Measurements from ENCODE around the gene LRPPRC. TPM values are rescaled to one million over a fixed set of nuclear protein-coding genes. Genes with fewer than 3 reads are reported as not detected.
"Not testable (repeated sequence)": the region's sequence is repeated elsewhere in the genome, so short reads cannot be mapped to it uniquely, and the experiment has no call there.

The LRPPRC gene
- total RNA-seq (48.5 TPM), polyA plus RNA-seq (10 to 100 TPM; 34.0 to 39.5 (median 36.8) TPM)

DNA sequence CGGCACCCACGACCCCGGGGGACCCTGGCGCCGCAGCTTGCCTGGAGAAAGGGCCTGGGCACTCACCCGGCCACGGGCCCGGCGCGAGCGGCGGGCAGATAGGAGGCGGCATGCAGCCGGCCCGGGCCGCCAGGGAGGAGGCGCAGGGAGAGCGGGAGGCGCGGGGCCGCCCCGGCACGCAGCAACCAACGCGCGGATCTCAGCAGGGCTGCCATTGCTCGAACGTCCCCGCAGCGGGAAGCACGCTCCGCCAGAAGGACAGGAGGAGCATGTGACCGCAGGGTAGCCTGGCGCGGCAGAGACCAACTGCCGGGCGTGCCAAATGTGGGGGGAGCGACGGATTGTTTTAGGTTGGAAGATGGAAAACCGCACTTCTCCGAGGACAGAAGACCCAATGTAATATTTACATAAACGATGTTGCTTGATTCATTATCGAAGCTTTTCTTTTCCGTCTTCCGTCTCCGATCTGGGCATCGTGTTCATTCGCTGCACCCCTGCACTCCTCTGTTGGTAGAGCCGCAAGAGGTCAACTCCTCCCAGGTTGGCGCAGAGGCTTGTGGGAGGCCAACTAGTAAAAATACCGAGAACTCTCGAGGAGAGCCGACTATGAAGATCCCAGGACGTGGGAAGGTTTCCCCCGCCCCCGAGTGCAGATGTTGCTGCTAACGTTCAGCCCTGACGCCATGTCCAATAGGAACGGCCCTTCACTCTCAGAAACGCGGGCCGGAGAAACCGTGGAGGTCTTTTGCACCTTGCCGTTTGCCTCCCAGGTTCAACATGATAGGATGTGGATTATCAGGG, at the start of gene LRPPRC:
Gene LRPPRC, minus strand, starts transcription at position 257 of the 801 bp plus-strand sequence. Its CDS starts 42 bp downstream, at position 215.
- H3K27ac Mint-ChIP-seq, result peak within 1 kb of the TSS; percentile 96 to 98 (median 97)

DNA sequence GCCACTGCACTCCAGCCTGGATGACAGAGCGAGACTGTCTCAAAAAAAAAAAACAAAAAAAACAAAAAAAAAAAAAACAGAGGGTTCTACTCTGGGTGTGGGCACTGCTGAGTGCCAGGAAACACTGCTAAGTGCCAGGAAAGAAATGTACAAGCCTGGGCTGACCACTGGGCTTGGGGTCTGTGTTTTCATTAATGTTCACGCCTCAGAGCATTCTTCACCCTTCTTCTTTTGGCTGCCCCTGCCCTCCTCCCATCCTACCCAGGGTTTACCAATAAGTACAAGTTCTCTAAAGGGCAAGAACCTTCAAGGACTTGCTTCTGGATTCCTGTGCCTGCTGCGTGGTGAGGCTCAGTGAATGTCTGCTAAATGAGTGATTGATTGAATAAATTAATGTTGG, 49.3 kb upstream of the LRPPRC start:
- H3K4me1 ChIP-seq (ENCODE audit: control insufficient read depth, insufficient read depth, low read length, poor library complexity, severe bottlenecking), result no peaks in the 10 kb centered on the region
- no peaks in the 10 kb centered on the region for H3K36me3 Mint-ChIP-seq
- no peaks in the 10 kb centered on the region for H3K9me3 ChIP-seq (ENCODE audit: control insufficient read depth in 2 of 2, low read length in 2 of 2)
- no peak overlapping the region for H3K27ac ChIP-seq (ENCODE audit: insufficient read depth, low read length, poor library complexity, severe bottlenecking)
- ATAC-seq (ENCODE audit: low read depth in 2 of 2) (no peak), DNase-seq (no peak)
- H3K27me3 ChIP-seq (ENCODE audit: control insufficient read depth, insufficient read depth, low read length), result no peaks in the 10 kb centered on the region
- H3K27ac Mint-ChIP-seq, result no peak overlapping the region
- H3K4me1 Mint-ChIP-seq, result peaks cover 0 to 6% (median 4%) of the 10 kb centered on the region in 4 donors
- H3K4me3 Mint-ChIP-seq, result no peak overlapping the region
- peaks cover 0 to 1% (median 0%) of the 10 kb centered on the region in 7 donors for H3K9me3 Mint-ChIP-seq
- H3K4me3 ChIP-seq (ENCODE audit: low read depth, low read length), result no peak overlapping the region
- H3K36me3 ChIP-seq (ENCODE audit: control insufficient read depth, insufficient read depth, low read length), result no peaks in the 10 kb centered on the region
- peaks cover 18% of the 10 kb centered on the region for H3K27me3 Mint-ChIP-seq

More for the DNA sequence above, at the start of gene LRPPRC:
- H3K4me1 ChIP-seq (ENCODE audit: control insufficient read depth, insufficient read depth, low read length, poor library complexity, severe bottlenecking), result peaks cover 18% of the 10 kb centered on the region
- Mint-ChIP-seq H3K4me3 (peak within 1 kb of the TSS; percentile 92 to 95 (median 92)), H3K36me3 (peaks cover 16% of the 10 kb centered on the region), H3K9me3 (no peaks in the 10 kb centered on the region), H3K4me1 (peaks cover 35 to 50% (median 38%) of the 10 kb centered on the region in 4 donors), H3K27me3 (no peaks in the 10 kb centered on the region)
- DNase-seq (peak; percentile 83 to 96 (median 93)), ATAC-seq (ENCODE audit: low read depth in 2 of 2) (peak; percentile 96)
- no peaks in the 10 kb centered on the region for H3K27me3 ChIP-seq (ENCODE audit: control insufficient read depth, insufficient read depth, low read length)
- peaks cover 12% of the 10 kb centered on the region for H3K36me3 ChIP-seq (ENCODE audit: control insufficient read depth, insufficient read depth, low read length)
- H3K9me3 ChIP-seq (ENCODE audit: control insufficient read depth in 2 of 2, low read length in 2 of 2), result no peaks in the 10 kb centered on the region
- H3K27ac ChIP-seq (ENCODE audit: insufficient read depth, low read length, poor library complexity, severe bottlenecking), result peak within 1 kb of the TSS; percentile 80
- H3K4me3 ChIP-seq (ENCODE audit: low read depth, low read length), result peak within 1 kb of the TSS; percentile 87

DNA sequence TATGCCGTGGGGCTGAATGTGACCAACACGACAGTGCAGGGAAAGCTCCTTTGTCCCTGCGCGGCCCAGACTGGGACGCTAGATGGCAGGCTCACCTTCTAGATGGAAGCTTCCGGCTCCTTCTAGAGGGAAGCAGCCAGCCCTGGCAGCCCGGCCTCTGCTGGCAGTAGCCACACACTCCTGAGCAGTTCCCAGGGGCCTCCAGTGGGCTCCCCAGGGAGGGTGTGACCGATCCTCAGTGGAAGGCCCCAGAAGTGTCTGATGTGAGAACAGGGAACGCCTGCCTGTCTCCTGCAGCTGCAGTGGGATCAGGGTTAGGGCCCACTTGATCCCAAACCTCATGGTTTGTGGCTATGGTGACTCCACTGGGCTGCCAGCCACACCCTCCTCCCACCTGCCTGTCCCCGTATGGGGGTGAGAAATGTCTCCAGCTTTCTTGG, 48.5 kb upstream of the LRPPRC start:
- Histone ChIP-seq H3K9me3 (ENCODE audit: control insufficient read depth in 2 of 2, low read length in 2 of 2) (no peaks in the 10 kb centered on the region), H3K27me3 (ENCODE audit: control insufficient read depth, insufficient read depth, low read length) (no peaks in the 10 kb centered on the region), H3K4me1 (ENCODE audit: control insufficient read depth, insufficient read depth, low read length, poor library complexity, severe bottlenecking) (no peaks in the 10 kb centered on the region), H3K27ac (ENCODE audit: insufficient read depth, low read length, poor library complexity, severe bottlenecking) (no peak overlapping the region), H3K4me3 (ENCODE audit: low read depth, low read length) (no peak overlapping the region), H3K36me3 (ENCODE audit: control insufficient read depth, insufficient read depth, low read length) (no peaks in the 10 kb centered on the region)
- H3K9me3 Mint-ChIP-seq, result peaks cover 0 to 1% (median 0%) of the 10 kb centered on the region in 7 donors
- H3K36me3 Mint-ChIP-seq, result no peaks in the 10 kb centered on the region
- H3K4me3 Mint-ChIP-seq, result no peak overlapping the region
- H3K27me3 Mint-ChIP-seq, result peaks cover 18% of the 10 kb centered on the region
- H3K27ac Mint-ChIP-seq, result peak overlapping the region in 1 of 3 donors; percentile 24
- peaks cover 0 to 6% (median 4%) of the 10 kb centered on the region in 4 donors for H3K4me1 Mint-ChIP-seq
- DNase-seq (peak; percentile 47 to 80 (median 71)), ATAC-seq (ENCODE audit: low read depth in 2 of 2) (peak; percentile 94)

GRCh38 chr2:44040365-44040764, 44.6 kb upstream of the LRPPRC start:
- no peak for ATAC-seq (ENCODE audit: low read depth in 2 of 2)
- Mint-ChIP-seq H3K27me3 (peaks cover 16% of the 10 kb centered on the region), H3K9me3 (no peaks in the 10 kb centered on the region), H3K4me3 (no peak overlapping the region), H3K27ac (no peak overlapping the region), H3K36me3 (no peaks in the 10 kb centered on the region), H3K4me1 (peaks cover 0 to 6% (median 4%) of the 10 kb centered on the region in 4 donors)
- no peak overlapping the region for H3K27ac ChIP-seq (ENCODE audit: insufficient read depth, low read length, poor library complexity, severe bottlenecking)
- H3K4me1 ChIP-seq (ENCODE audit: control insufficient read depth, insufficient read depth, low read length, poor library complexity, severe bottlenecking), result no peaks in the 10 kb centered on the region
- no peaks in the 10 kb centered on the region for H3K9me3 ChIP-seq (ENCODE audit: control insufficient read depth in 2 of 2, low read length in 2 of 2)
- H3K36me3 ChIP-seq (ENCODE audit: control insufficient read depth, insufficient read depth, low read length), result no peaks in the 10 kb centered on the region
- H3K4me3 ChIP-seq (ENCODE audit: low read depth, low read length), result no peak overlapping the region
- no peak for DNase-seq
- H3K27me3 ChIP-seq (ENCODE audit: control insufficient read depth, insufficient read depth, low read length), result no peaks in the 10 kb centered on the region

GRCh38 chr2:44038277-44038676, 42.5 kb upstream of the LRPPRC start:
- no peak overlapping the region for H3K4me3 ChIP-seq (ENCODE audit: low read depth, low read length)
- Mint-ChIP-seq H3K36me3 (no peaks in the 10 kb centered on the region), H3K27me3 (peaks cover 21% of the 10 kb centered on the region), H3K4me3 (no peak overlapping the region), H3K4me1 (no peaks in the 10 kb centered on the region), H3K27ac (no peak overlapping the region), H3K9me3 (no peaks in the 10 kb centered on the region)
- DNase-seq (no peak), ATAC-seq (ENCODE audit: low read depth in 2 of 2) (no peak)
- H3K27ac ChIP-seq (ENCODE audit: insufficient read depth, low read length, poor library complexity, severe bottlenecking), result no peak overlapping the region
- H3K36me3 ChIP-seq (ENCODE audit: control insufficient read depth, insufficient read depth, low read length), result no peaks in the 10 kb centered on the region
- no peaks in the 10 kb centered on the region for H3K27me3 ChIP-seq (ENCODE audit: control insufficient read depth, insufficient read depth, low read length)
- no peaks in the 10 kb centered on the region for H3K4me1 ChIP-seq (ENCODE audit: control insufficient read depth, insufficient read depth, low read length, poor library complexity, severe bottlenecking)
- no peaks in the 10 kb centered on the region for H3K9me3 ChIP-seq (ENCODE audit: control insufficient read depth in 2 of 2, low read length in 2 of 2)

DNA sequence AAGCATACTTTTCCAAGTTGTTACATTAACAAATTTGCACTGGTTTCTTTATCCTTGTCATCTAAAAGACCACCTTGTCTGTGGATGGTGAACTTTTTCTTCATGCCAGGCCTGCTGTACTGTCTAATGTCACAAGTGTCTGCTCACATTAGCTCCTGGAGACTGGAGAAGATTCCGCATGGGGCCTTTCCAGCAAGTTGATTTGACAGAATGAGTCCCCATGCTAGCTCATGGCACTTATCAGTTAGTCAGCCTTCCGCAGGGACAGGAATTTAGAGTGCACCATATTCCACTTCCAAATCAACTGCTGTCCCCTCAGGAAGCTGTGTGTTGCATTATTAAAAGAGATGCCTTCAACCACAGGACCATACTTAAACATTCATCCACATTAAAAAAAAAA, 41.4 kb upstream of the LRPPRC start:
- Histone ChIP-seq H3K9me3 (ENCODE audit: control insufficient read depth in 2 of 2, low read length in 2 of 2) (no peaks in the 10 kb centered on the region), H3K4me1 (ENCODE audit: control insufficient read depth, insufficient read depth, low read length, poor library complexity, severe bottlenecking) (no peaks in the 10 kb centered on the region), H3K4me3 (ENCODE audit: low read depth, low read length) (no peak overlapping the region), H3K36me3 (ENCODE audit: control insufficient read depth, insufficient read depth, low read length) (no peaks in the 10 kb centered on the region), H3K27ac (ENCODE audit: insufficient read depth, low read length, poor library complexity, severe bottlenecking) (no peak overlapping the region), H3K27me3 (ENCODE audit: control insufficient read depth, insufficient read depth, low read length) (no peaks in the 10 kb centered on the region)
- Mint-ChIP-seq H3K36me3 (no peaks in the 10 kb centered on the region), H3K27ac (no peak overlapping the region), H3K4me3 (no peak overlapping the region), H3K9me3 (no peaks in the 10 kb centered on the region), H3K27me3 (peaks cover 24% of the 10 kb centered on the region), H3K4me1 (no peaks in the 10 kb centered on the region)
- no peak for ATAC-seq (ENCODE audit: low read depth in 2 of 2)
- DNase-seq, result no peak

DNA sequence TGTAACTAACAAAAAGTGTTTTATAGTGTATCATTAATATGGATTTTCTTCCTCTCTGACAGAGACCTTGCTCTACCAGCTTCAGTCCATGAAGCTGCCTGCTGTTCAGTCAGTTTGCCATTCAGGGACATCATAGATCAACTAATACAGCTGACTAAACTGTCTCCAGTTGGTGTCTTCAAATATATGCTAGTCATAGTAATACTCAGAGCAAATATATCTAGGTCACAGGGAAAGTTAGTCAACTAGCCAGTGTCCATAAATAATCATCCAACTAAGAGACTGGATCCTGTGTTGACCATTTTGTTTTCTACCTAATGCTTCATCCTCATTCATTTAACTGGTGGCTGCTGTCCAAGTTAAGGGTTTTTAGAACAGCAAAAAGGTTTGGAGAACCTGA, 38.2 kb upstream of the LRPPRC start:
- no peaks in the 10 kb centered on the region for H3K36me3 ChIP-seq (ENCODE audit: control insufficient read depth, insufficient read depth, low read length)
- Mint-ChIP-seq H3K4me1 (no peaks in the 10 kb centered on the region), H3K9me3 (no peaks in the 10 kb centered on the region), H3K36me3 (no peaks in the 10 kb centered on the region), H3K4me3 (no peak overlapping the region), H3K27ac (no peak overlapping the region), H3K27me3 (peaks cover 34% of the 10 kb centered on the region)
- H3K27ac ChIP-seq (ENCODE audit: insufficient read depth, low read length, poor library complexity, severe bottlenecking), result no peak overlapping the region
- no peak overlapping the region for H3K4me3 ChIP-seq (ENCODE audit: low read depth, low read length)
- no peaks in the 10 kb centered on the region for H3K4me1 ChIP-seq (ENCODE audit: control insufficient read depth, insufficient read depth, low read length, poor library complexity, severe bottlenecking)
- no peak for DNase-seq
- no peaks in the 10 kb centered on the region for H3K9me3 ChIP-seq (ENCODE audit: control insufficient read depth in 2 of 2, low read length in 2 of 2)
- no peak for ATAC-seq (ENCODE audit: low read depth in 2 of 2)
- peaks cover 4% of the 10 kb centered on the region for H3K27me3 ChIP-seq (ENCODE audit: control insufficient read depth, insufficient read depth, low read length)

DNA sequence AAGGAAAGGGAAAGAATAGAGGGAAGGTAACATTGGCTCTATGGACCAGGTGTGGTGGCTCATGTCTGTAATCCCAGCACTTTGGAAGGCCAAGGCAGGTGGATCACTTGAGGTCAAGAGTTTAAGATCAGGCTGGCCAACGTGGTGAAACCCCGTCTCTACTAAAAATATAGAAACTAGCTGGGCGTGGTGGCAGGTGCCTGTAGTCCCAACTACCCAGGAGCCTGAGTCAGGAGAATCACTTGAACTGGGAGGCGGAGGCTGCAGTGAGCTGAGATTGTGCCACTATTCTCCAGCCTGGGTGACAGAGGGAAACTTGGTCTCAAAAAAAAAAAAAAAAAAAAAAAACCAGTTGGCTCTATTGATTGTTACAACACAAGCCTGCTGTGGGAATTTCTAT, 31.3 kb upstream of the LRPPRC start:
- H3K36me3 ChIP-seq (ENCODE audit: control insufficient read depth, insufficient read depth, low read length); H3K4me3 Mint-ChIP-seq; ATAC-seq (ENCODE audit: low read depth in 2 of 2); DNase-seq; H3K27ac Mint-ChIP-seq; H3K4me1 ChIP-seq (ENCODE audit: control insufficient read depth, insufficient read depth, low read length, poor library complexity, severe bottlenecking); H3K4me1 Mint-ChIP-seq; H3K9me3 ChIP-seq (ENCODE audit: control insufficient read depth in 2 of 2, low read length in 2 of 2); H3K4me3 ChIP-seq (ENCODE audit: low read depth, low read length); H3K36me3 Mint-ChIP-seq; H3K27me3 ChIP-seq (ENCODE audit: control insufficient read depth, insufficient read depth, low read length); H3K9me3 Mint-ChIP-seq; H3K27ac ChIP-seq (ENCODE audit: insufficient read depth, low read length, poor library complexity, severe bottlenecking): not testable (repeated sequence)
- H3K27me3 Mint-ChIP-seq, result peaks cover 35% of the 10 kb centered on the region

Data from CD4-positive, CD25-positive, alpha-beta regulatory T cell (primary cell).